Mesothelial cell of epicardium (in vitro differentiated cells): ENCODE measurements around the gene REC114. TPM values are rescaled to one million over a fixed set of nuclear protein-coding genes. Genes with fewer than 3 reads are reported as not detected.

Experiments used
- DNase-seq, 2 experiments: peaks; one replicate each; pipeline ENCODE4 v3.0.0; 2021; ENCODE audit warnings: low spot score in 2 of 2; ENCODE audit not compliant: unreplicated experiment in 2 of 2
- H3K27ac Mint-ChIP-seq: 2 replicates; pipeline ENCODE4 v1.8.0; 2021; ENCODE audit warnings: mixed read lengths
- H3K27me3 Mint-ChIP-seq: 2 replicates; pipeline ENCODE4 v1.8.0; 2021; ENCODE audit warnings: low read depth, mixed read lengths
- H3K36me3 Mint-ChIP-seq: 2 replicates; pipeline ENCODE4 v1.8.0; 2021; ENCODE audit warnings: mixed read lengths
- H3K4me1 Mint-ChIP-seq: 2 replicates; pipeline ENCODE4 v1.8.0; 2021; ENCODE audit warnings: mixed read lengths
- H3K4me3 Mint-ChIP-seq: 2 replicates; pipeline ENCODE4 v1.8.0; 2021; ENCODE audit warnings: mild to moderate bottlenecking, moderate library complexity, mixed read lengths
- H3K9me3 Mint-ChIP-seq: 2 replicates; pipeline ENCODE4 v1.8.0; 2021; ENCODE audit warnings: mixed read lengths
- total RNA-seq: library from RNA; stranded (reverse); gene quantifications from 3 replicates; pipeline ENCODE4 v1.2.1, GENCODE V29; 2021
- TF ChIP-seq, protein P1 (sequence below): fragments of 200-600 bp; sonication (generic); IDR thresholded peaks from one replicate; pipeline ENCODE4 v1.5.0; 2021; ENCODE audit warnings: antibody characterized with exemption; ENCODE audit not compliant: unreplicated experiment

The REC114 gene
- total RNA-seq, 1 donor from 2014 or later: not detected

DNA sequence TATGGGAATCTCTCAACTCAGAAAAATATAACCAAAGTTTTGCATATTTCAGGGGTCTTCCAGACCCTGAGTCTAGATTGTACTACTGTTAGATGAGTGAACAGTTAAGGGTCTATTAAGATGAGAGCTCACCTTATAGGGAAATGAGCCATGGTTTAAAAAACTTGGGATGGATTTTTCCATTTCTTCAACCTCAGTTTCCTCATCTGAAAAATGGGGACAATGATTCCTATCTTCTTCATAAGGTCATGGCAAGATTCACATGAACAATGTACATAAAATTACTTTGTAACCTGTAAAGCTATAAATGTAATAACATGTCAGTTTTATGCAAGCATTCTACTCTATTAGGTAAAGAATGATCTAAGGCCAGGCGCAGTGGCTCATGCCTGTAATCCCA, 161.5 kb downstream of the REC114 start:
- H3K4me1 Mint-ChIP-seq: peaks cover 12% of the 10 kb centered on the region
- no peak overlapping the region for H3K27ac Mint-ChIP-seq
- DNase-seq: no peak
- H3K4me3 Mint-ChIP-seq: no peak overlapping the region
- no peaks in the 10 kb centered on the region for H3K27me3 Mint-ChIP-seq
- no peaks in the 10 kb centered on the region for H3K36me3 Mint-ChIP-seq
- no peaks in the 10 kb centered on the region for H3K9me3 Mint-ChIP-seq
- TF ChIP-seq, protein P1, sequence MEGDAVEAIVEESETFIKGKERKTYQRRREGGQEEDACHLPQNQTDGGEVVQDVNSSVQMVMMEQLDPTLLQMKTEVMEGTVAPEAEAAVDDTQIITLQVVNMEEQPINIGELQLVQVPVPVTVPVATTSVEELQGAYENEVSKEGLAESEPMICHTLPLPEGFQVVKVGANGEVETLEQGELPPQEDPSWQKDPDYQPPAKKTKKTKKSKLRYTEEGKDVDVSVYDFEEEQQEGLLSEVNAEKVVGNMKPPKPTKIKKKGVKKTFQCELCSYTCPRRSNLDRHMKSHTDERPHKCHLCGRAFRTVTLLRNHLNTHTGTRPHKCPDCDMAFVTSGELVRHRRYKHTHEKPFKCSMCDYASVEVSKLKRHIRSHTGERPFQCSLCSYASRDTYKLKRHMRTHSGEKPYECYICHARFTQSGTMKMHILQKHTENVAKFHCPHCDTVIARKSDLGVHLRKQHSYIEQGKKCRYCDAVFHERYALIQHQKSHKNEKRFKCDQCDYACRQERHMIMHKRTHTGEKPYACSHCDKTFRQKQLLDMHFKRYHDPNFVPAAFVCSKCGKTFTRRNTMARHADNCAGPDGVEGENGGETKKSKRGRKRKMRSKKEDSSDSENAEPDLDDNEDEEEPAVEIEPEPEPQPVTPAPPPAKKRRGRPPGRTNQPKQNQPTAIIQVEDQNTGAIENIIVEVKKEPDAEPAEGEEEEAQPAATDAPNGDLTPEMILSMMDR: no peak

DNA sequence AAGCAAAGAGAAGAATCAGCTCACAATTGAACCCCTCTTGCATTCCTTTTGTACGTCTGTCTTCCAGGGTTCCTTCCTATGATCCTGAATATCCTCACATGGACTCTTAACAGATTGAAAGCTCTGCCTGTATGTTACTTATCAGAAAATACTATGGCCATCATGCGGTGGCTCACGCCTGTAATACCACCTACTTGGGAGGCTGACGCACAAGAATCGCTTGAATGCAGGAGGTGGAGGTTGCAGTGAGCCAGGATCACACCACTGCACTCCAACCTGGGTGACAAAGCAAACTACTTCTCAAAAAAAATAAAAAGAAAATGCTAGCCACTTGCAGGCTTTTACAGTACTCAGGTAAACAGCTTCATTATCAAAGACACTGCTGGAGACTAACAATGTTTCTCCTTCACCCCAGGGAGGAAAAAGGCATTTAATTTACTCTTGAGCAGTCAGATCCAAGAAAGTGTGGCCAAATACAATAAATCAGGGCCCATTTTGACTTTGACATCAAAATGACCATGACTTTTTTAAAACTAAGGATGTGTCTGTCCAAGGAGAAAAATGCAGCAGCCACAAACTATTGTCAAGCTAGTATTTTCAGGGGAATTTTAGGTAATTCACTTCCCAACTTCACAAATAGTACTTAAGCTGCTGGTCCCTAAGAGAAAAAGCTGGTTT, 162.9 kb downstream of the REC114 start:
- no peak for DNase-seq
- Mint-ChIP-seq H3K27ac (peak overlapping the region; percentile 35), H3K4me1 (peaks cover 7% of the 10 kb centered on the region), H3K27me3 (no peaks in the 10 kb centered on the region), H3K9me3 (no peaks in the 10 kb centered on the region), H3K36me3 (no peaks in the 10 kb centered on the region), H3K4me3 (no peak overlapping the region)
- TF ChIP-seq, protein P1: no peak

DNA sequence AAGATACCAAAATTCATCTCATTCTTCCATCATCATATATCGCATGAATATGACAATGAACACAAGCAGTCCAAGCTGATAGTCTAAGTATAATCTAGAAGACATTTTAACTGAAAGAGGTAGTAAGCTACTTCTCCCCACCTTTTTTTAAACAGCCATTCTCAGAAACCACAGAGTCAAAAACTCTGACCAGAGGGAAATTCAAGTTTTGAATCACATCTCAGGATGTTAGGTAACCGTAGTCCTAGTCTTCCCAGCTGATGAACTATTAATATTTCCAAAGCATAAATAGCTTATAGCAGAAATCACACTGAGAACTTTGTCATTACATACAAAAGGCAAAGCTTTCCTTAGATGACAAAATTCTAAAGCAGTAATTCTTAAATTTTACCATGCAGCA, 164.4 kb downstream of the REC114 start:
- Mint-ChIP-seq H3K27me3 (no peaks in the 10 kb centered on the region), H3K4me1 (peaks cover 7% of the 10 kb centered on the region), H3K36me3 (no peaks in the 10 kb centered on the region), H3K9me3 (no peaks in the 10 kb centered on the region), H3K27ac (no peak overlapping the region), H3K4me3 (no peak overlapping the region)
- no peak for DNase-seq
- TF ChIP-seq, protein P1: no peak

DNA sequence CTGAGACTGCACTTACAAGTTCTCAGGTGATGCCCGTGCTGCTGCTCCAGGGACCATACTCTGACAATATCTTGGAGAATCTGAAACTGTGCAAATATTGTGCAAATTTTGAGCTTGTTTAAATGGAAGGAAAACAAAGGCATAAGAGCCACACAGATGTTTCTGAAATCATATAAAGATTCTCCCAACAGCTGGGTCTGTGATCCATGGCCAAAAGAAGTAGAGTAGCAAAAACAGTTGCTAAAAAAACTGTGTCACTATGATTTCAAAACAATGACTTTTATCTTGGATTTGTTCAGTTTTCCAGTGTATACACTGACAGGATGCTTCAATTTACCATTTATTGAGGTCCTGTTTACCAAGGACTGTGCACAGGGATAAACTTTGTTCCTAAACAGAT, 164.9 kb downstream of the REC114 start:
- peaks cover 7% of the 10 kb centered on the region for H3K4me1 Mint-ChIP-seq
- no peaks in the 10 kb centered on the region for H3K36me3 Mint-ChIP-seq
- H3K27me3 Mint-ChIP-seq: no peaks in the 10 kb centered on the region
- no peaks in the 10 kb centered on the region for H3K9me3 Mint-ChIP-seq
- no peak overlapping the region for H3K4me3 Mint-ChIP-seq
- H3K27ac Mint-ChIP-seq: no peak overlapping the region
- TF ChIP-seq, protein P1: no peak
- no peak for DNase-seq

DNA sequence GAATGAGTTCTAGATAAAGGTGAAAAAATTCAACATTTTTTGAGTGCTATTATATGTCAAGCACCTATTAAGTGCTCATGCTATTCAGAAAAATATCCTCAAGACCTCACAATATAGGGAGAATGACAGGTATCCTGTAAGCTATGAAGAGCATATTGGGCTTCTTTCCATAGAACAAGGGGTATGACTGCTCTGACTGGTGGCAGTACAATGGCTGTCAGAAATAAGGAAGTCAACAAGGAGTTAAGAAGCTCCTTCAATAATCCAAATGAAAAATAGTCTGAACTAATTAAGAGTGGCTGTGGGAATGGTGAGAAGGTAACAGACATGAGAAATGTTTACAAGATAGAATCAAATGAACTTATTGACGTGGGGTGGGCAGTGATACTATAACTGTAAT, 165.5 kb downstream of the REC114 start:
- Mint-ChIP-seq H3K36me3 (no peaks in the 10 kb centered on the region), H3K4me3 (no peak overlapping the region), H3K27ac (peak overlapping the region; percentile 1), H3K4me1 (peaks cover 7% of the 10 kb centered on the region), H3K27me3 (no peaks in the 10 kb centered on the region), H3K9me3 (no peaks in the 10 kb centered on the region)
- no peak for DNase-seq
- TF ChIP-seq, protein P1: no peak
